ENCODE results near the gene LEMD1.

GRCh38 chr1:205396967-205397616 lies 24.8 kb downstream of the LEMD1 start:
- no peak for TF ChIP-seq EZH2phosphoT487 (IDR thresholded peaks at IDR 0.05; ENCODE audit: insufficient read depth, low read depth)
- TF ChIP-seq EZH2 (IDR thresholded peaks at IDR 0.05; ENCODE audit: insufficient read depth, poor library complexity, severe bottlenecking): no peak
